Muscle layer of colon (tissue), 2 donors: ENCODE results near the gene RPS8.
"Not testable (repeated sequence)": the region's sequence is repeated elsewhere in the genome, so short reads cannot be mapped to it uniquely, and the experiment has no call there.

Source experiments
- H3K27ac ChIP-seq: one replicate; pipeline ENCODE4 v1.7.0; 2013; ENCODE audit warnings: low read depth, mild to moderate bottlenecking, low read length, moderate library complexity
- H3K27me3 ChIP-seq, 2 donors: one replicate each; pipeline ENCODE4 v1.7.0; 2013; ENCODE audit warnings: low read length in 2 of 2, mild to moderate bottlenecking in 2 of 2; ENCODE audit not compliant: insufficient read depth in 2 of 2, control insufficient read depth in 1 of 2
- H3K36me3 ChIP-seq: one replicate; pipeline ENCODE4 v1.7.0; 2013; ENCODE audit warnings: mild to moderate bottlenecking, low read length; ENCODE audit not compliant: insufficient read depth
- H3K4me1 ChIP-seq: one replicate; pipeline ENCODE4 v1.7.0; 2013; ENCODE audit warnings: mild to moderate bottlenecking, low read length; ENCODE audit not compliant: insufficient read depth
- H3K4me3 ChIP-seq, 2 donors: one replicate each; pipeline ENCODE4 v1.7.0; 2013; ENCODE audit warnings: low read length in 2 of 2, low read depth in 1 of 2, mild to moderate bottlenecking in 1 of 2, moderate library complexity in 1 of 2
- H3K9ac ChIP-seq: one replicate; pipeline ENCODE4 v1.7.0; 2013; ENCODE audit warnings: low read length
- H3K9me3 ChIP-seq: one replicate; pipeline ENCODE4 v1.7.0; 2013; ENCODE audit warnings: mild to moderate bottlenecking, low read length
- donor health status: abdominal sarcoma.
- donor health status: Adenocarcinoma of cecum.

RPS8 gene

DNA sequence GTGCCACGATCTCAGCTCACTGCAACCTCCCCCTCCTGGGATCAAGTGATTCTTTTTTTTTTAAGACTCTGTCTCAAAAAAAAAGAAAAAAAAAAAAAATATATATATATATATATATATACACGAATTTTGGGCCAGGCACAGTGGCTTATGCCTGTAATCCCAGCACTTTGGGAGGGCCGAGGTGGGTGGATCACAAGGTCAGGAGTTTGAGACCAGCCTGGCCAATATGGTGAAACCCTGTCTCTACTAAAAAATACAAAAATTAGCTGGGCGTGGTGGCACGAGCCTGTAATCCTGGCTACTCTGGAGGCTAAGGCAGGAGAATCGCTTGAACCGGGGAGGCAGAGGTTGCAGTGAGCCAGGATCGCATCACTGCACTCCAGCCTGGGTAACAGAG lies 22.5 kb downstream of the RPS8 start:
- H3K9me3 ChIP-seq, H3K9ac ChIP-seq, H3K27me3 ChIP-seq, H3K36me3 ChIP-seq, H3K27ac ChIP-seq, H3K4me3 ChIP-seq: not testable (repeated sequence)
- peaks cover 15% of the 10 kb centered on the region for H3K4me1 ChIP-seq

DNA sequence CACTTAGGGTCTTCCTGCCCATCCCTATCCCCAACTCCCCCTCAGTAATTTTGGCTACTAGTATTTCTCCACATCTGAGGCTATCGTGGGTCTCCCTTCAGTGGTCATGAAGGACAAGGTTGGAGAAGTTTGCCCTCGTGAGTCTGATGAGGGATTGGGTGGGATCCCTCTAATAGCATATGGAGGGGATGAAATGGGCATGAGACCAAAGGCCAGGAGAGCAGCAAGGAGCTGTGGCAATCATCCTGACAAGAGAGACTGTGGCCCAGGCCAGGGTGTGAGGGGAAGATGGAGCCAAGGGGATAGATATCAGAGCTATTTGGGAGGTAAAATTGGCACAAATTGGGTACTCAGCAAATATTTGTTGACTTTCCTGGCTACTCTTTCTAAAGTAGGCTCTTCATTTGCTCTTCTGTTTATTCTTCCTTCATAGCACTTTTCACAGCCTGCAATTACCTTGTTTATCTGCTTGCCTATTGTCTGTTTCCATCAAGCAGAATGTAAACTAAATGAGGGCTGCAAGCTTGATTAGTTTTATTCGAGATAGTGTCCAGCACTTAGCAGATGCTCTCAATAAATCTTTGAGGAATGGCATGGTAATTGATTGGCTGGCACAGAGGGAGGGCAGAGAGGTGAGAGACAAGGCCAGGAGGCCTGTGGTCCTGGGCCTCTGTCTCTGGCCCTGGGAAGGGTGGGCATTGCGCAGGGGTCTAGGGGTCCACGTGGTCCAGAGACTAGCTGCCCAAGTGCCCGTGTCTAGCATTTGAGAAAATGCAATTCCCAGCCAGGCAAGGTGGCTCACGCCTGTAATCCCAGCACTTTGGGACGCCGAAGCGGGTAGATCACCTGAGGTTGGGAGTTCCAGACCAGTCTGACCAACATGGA lies 23.4 kb downstream of the RPS8 start:
- Histone ChIP-seq H3K4me3 (no peak overlapping the region), H3K4me1 (peaks cover 15% of the 10 kb centered on the region), H3K27ac (peak overlapping the region; percentile 98), H3K9me3 (no peaks in the 10 kb centered on the region), H3K9ac (no peak overlapping the region), H3K27me3 (no peaks in the 10 kb centered on the region), H3K36me3 (peaks cover 9% of the 10 kb centered on the region)

GRCh38 chr1:44799770-44800584 lies 24.6 kb downstream of the RPS8 start, which contains the start of gene PLK3:
TSS of gene PLK3 (plus strand) at chr1:44800377. CDS start at chr1:44800464, 87 bp downstream.
- Histone ChIP-seq H3K4me1 (peaks cover 15% of the 10 kb centered on the region), H3K27me3 (no peaks in the 10 kb centered on the region), H3K27ac (peak within 1 kb of the TSS; percentile 98), H3K36me3 (peaks cover 14% of the 10 kb centered on the region), H3K4me3 (peak within 1 kb of the TSS; percentile 71 to 75), H3K9me3 (no peaks in the 10 kb centered on the region), H3K9ac (peak within 1 kb of the TSS; percentile 33)

- no peaks in the 10 kb centered on the region for H3K9me3 ChIP-seq
- H3K27ac ChIP-seq, result peak overlapping the region; percentile 42
- peak overlapping the region; percentile 21 to 32 for H3K4me3 ChIP-seq
- no peak overlapping the region for H3K9ac ChIP-seq
- no peaks in the 10 kb centered on the region for H3K27me3 ChIP-seq
- H3K4me1 ChIP-seq, result peaks cover 20% of the 10 kb centered on the region
- H3K36me3 ChIP-seq, result peaks cover 22% of the 10 kb centered on the region
Measured at GRCh38 chr1:44801491-44802305, 26.4 kb downstream of the RPS8 start.

DNA sequence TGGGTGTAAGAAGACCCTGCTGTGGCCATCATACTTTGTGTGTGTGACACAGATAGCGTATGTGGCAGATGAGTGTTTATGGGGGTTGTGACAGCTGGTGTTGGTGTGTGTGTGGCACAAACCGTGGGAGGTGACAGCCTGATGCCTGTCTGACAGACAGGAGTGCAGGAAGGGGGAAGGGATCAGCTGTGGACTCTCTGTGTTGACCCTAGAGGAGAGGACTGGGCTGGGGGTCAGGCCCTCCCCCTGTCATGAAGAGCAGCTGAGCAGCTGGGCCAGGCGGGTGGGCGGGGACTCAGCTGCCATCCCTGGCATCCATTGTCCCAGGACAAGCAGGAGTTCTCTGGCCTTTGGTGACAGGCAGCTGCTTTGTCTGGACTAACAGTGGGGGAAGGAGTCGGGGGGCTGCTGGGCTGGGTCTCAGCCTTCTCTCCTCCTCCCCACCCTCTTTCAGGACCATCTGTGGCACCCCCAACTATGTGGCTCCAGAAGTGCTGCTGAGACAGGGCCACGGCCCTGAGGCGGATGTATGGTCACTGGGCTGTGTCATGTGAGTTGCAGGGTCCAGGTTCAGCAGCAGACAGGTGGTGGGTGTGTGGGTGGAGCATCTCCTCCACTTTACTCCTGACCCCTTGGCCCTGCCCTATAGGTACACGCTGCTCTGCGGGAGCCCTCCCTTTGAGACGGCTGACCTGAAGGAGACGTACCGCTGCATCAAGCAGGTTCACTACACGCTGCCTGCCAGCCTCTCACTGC lies 27.1 kb downstream of the RPS8 start:
- H3K9me3 ChIP-seq, result no peaks in the 10 kb centered on the region
- peak overlapping the region; percentile 23 for H3K27ac ChIP-seq
- H3K27me3 ChIP-seq, result no peaks in the 10 kb centered on the region
- no peak overlapping the region for H3K9ac ChIP-seq
- H3K4me1 ChIP-seq, result peaks cover 28% of the 10 kb centered on the region
- peaks cover 22% of the 10 kb centered on the region for H3K36me3 ChIP-seq
- peak overlapping the region in 1 of 2 donors; percentile 21 for H3K4me3 ChIP-seq

DNA sequence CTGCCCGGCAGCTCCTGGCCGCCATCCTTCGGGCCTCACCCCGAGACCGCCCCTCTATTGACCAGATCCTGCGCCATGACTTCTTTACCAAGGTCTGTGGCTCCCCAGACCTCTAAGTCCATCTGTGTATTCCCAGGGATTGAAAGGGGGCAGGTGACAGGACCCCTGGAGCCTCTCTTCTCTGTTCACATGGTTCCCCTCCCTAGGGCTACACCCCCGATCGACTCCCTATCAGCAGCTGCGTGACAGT lies 27.6 kb downstream of the RPS8 start:
- no peak overlapping the region for H3K4me3 ChIP-seq
- H3K9me3 ChIP-seq, result no peaks in the 10 kb centered on the region
- no peaks in the 10 kb centered on the region for H3K27me3 ChIP-seq
- H3K36me3 ChIP-seq, result peaks cover 22% of the 10 kb centered on the region
- H3K9ac ChIP-seq, result no peak overlapping the region
- peaks cover 33% of the 10 kb centered on the region for H3K4me1 ChIP-seq
- peak overlapping the region; percentile 23 for H3K27ac ChIP-seq

DNA sequence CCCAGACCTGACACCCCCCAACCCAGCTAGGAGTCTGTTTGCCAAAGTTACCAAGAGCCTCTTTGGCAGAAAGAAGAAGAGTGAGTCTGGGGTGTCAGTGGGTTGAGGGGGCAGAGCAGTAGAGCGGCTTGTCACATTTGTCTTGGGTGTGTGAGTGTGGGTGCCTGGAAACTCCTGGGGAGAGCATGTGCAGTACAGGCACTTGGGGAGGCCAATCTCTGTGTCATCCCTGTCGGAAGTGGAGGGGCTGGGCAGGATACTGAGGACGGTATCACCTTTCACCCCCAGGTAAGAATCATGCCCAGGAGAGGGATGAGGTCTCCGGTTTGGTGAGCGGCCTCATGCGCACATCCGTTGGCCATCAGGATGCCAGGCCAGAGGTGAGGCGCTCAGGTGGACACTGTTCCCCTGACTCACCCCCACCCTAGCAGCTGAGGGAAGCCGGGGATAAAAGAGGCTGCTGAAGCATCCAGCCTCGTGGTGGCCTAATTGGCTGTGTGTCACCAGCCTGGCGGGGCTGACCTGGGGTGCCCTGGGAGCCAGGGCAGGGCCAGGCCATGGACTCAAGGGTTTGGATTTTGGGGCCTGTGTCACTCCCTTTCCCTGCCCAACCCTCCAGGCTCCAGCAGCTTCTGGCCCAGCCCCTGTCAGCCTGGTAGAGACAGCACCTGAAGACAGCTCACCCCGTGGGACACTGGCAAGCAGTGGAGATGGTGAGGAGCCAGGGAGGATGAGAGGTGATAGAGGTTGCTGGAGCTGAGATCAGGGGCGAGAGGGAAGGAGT lies 28.2 kb downstream of the RPS8 start:
- no peak overlapping the region for H3K4me3 ChIP-seq
- H3K27me3 ChIP-seq, result no peaks in the 10 kb centered on the region
- H3K36me3 ChIP-seq, result peaks cover 22% of the 10 kb centered on the region
- H3K4me1 ChIP-seq, result peaks cover 38% of the 10 kb centered on the region
- no peak overlapping the region for H3K9ac ChIP-seq
- H3K9me3 ChIP-seq, result no peaks in the 10 kb centered on the region
- no peak overlapping the region for H3K27ac ChIP-seq

DNA sequence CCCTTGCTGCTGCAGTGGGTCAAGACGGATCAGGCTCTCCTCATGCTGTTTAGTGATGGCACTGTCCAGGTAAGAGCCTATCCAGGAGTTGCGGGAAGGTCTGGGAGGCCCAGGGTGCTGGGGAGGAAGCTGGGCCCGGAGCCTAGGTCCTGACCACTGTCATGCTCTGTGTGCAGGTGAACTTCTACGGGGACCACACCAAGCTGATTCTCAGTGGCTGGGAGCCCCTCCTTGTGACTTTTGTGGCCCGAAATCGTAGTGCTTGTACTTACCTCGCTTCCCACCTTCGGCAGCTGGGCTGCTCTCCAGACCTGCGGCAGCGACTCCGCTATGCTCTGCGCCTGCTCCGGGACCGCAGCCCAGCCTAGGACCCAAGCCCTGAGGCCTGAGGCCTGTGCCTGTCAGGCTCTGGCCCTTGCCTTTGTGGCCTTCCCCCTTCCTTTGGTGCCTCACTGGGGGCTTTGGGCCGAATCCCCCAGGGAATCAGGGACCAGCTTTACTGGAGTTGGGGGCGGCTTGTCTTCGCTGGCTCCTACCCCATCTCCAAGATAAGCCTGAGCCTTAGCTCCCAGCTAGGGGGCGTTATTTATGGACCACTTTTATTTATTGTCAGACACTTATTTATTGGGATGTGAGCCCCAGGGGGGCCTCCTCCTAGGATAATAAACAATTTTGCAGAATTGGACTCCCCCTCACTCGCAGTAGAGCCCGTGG lies 30.1 kb downstream of the RPS8 start:
- no peak overlapping the region for H3K27ac ChIP-seq
- no peak overlapping the region for H3K9ac ChIP-seq
- no peaks in the 10 kb centered on the region for H3K27me3 ChIP-seq
- peaks cover 22% of the 10 kb centered on the region for H3K36me3 ChIP-seq
- no peaks in the 10 kb centered on the region for H3K9me3 ChIP-seq
- H3K4me3 ChIP-seq, result no peak overlapping the region
- peaks cover 54% of the 10 kb centered on the region for H3K4me1 ChIP-seq

- peak overlapping the region in 1 of 2 donors; percentile 49 for H3K4me3 ChIP-seq
- H3K36me3 ChIP-seq, result peaks cover 22% of the 10 kb centered on the region
- H3K9ac ChIP-seq, result peak overlapping the region; percentile 8
- no peaks in the 10 kb centered on the region for H3K9me3 ChIP-seq
- peaks cover 59% of the 10 kb centered on the region for H3K4me1 ChIP-seq
- peak overlapping the region; percentile 99 for H3K27ac ChIP-seq
- no peaks in the 10 kb centered on the region for H3K27me3 ChIP-seq
Measured at GRCh38 chr1:44806025-44806703, 30.8 kb downstream of the RPS8 start.
